Epithelial cell of prostate (primary cell): Measurements from ENCODE around the gene ABAT.
"Not testable (repeated sequence)": the region's sequence is repeated elsewhere in the genome, so short reads cannot be mapped to it uniquely, and the experiment has no call there.

Experiments used
- DNase-seq: peaks from one replicate; pipeline ENCODE4 v3.0.0-alpha.2; 2011; ENCODE audit warnings: low read depth, low spot score
- H3K27ac ChIP-seq: fragments of 450-650 bp; 2 replicates; pipeline ENCODE4 v1.5.1; 2017; ENCODE audit warnings: mild to moderate bottlenecking

The ABAT gene

DNA sequence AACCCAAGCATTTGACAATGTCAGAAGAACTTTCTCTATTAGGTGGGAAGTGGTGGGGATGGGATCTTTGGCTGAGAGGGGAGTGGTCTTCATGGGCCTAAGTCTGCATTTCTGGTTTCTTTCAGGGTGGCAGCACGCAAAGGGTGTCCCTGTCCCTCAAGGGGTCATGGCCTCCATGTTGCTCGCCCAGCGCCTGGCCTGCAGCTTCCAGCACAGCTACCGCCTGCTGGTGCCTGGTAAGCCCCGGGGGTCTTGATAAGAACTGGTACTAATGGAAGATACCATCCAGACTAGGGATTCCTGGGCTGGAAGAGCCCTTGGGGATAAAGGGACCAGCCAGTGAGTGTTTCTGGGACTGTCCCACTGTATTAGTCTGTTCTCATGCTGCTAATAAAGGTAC is 61.2 kb downstream of the ABAT start:
- no peak for DNase-seq
- H3K27ac ChIP-seq: no peak overlapping the region

DNA sequence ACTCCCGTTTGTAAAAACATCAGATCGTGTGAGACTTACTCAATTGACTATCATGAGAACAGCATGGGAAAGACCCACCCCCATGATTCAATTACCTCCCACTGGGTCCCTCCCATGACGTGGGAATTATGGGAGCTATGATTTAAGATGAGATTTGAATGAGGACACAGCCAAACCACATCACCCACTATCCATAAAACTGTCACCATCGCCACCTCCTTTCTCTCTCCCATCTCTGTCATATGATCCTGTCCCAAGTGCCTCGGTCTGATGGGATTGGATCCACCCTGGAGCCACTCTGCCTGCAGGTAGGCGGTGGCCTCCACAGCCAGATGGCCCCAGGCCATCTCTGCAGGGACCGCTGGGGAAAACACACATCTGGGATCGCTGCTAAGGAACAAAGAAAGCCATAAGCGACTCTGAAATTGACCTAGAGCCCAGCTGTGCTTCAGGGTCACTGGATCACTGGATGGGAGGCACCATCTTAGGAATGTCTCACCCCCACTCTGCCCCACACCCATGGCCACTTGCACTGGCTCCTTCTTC is 61.8 kb downstream of the ABAT start:
- no peak overlapping the region for H3K27ac ChIP-seq
- no peak for DNase-seq

DNA sequence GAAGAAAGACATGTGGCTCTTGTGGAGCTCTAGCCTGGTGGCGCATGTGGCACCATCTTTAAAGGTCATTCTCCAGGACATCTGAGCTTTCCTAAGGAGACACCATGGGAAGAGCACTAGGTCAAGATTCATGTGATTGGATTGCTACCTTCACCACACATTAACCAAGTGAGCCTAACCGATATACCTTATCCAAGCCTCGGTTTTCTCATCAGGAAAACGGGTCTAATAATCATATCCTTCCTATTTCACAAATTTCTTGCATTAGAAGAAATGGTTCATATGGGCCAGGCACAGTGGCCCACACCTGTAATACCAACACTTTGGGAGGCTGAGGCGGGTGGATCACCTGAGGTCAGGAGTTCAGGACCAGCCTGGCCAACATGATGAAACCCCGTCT is 64.7 kb downstream of the ABAT start:
- no peak for DNase-seq
- no peak overlapping the region for H3K27ac ChIP-seq

GRCh38 chr16:8739989-8740704 is 65.7 kb downstream of the ABAT start:
- no peak overlapping the region for H3K27ac ChIP-seq
- DNase-seq: no peak

- no peak overlapping the region for H3K27ac ChIP-seq
- no peak for DNase-seq
These were observed 66.4 kb downstream of the ABAT start for GRCh38 chr16:8740775-8741355.

DNA sequence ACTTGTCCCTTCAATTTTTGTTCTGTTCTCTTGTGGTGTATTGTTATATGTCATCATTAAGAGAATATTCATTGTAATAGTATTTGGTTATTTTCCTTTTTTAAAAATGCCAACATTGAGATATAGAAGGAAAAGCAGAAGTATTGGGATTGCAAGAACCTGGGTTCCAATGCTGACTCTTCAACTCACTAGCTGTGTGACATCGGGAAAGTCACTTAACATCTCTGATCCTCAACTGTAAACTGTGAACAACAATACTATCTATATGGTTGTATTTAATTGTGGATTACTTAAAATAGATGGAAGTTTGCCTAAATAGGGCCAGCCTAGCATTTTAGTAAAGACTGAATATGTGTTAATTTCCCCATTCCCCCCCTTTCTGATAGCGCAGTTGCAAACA is 67.2 kb downstream of the ABAT start:
- DNase-seq: no peak
- H3K27ac ChIP-seq: no peak overlapping the region

GRCh38 chr16:8742068-8742467 is 67.7 kb downstream of the ABAT start:
- no peak overlapping the region for H3K27ac ChIP-seq
- DNase-seq: no peak

GRCh38 chr16:8748944-8749343 is 74.5 kb downstream of the ABAT start:
- not testable (repeated sequence) for H3K27ac ChIP-seq, DNase-seq

- no peak overlapping the region for H3K27ac ChIP-seq
- DNase-seq: no peak
These were observed 77.3 kb downstream of the ABAT start for GRCh38 chr16:8751481-8752311.

GRCh38 chr16:8752706-8753105 is 78.3 kb downstream of the ABAT start:
- no peak for DNase-seq
- no peak overlapping the region for H3K27ac ChIP-seq

DNA sequence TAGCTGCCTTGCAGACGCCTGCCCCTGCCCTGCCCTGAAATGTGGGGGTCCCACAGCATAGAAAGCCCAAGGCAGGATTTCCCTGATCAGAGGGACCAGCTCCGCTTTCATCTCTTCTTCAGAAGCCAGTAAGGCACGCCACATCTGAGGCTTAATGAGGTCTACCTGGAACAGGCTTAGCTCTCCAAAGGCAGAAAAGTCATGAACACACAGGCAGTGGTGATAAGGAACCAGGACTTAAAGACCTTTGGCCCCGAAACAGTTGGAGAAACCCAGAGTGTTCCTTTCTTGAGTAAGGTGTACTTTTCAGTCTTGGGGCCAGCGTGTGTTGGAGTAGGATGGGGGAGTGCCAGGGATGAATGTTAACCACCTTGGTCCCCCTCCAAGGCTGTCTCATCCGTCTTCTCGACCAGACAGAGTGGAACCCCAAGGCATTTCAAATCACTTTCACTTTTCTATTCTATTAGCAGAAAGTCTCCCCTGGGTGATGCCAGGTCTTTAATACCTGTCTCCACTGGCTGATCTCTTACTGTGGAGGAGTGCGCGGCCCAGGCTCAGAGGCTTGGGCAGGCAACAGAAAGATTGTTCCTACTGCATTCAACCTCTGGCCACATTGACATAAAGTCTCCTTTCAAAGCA is 79.1 kb downstream of the ABAT start:
- DNase-seq: no peak
- H3K27ac ChIP-seq: no peak overlapping the region

DNA sequence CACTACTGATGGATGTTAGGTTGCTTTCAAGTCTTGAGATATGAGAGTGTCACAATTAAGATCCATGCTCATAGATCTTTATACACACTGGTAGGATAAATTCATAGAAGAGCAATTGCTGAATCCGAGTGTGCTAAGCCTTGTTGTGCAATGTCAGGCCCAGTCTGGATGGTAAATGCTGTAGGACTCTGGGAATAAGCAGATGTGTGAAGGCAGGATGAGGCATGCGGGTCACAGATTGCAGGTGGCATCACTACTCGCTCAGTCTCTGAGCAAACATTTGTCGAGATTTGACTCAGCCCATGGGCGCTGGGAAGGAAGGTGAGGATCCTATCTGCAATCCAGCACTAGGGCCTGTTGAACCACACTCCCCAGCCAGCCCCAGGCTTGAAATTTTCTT is 82.3 kb downstream of the ABAT start:
- H3K27ac ChIP-seq: no peak overlapping the region
- DNase-seq: no peak

- no peak for DNase-seq
- H3K27ac ChIP-seq: no peak overlapping the region
These were observed 83.6 kb downstream of the ABAT start for GRCh38 chr16:8758022-8758421.

GRCh38 chr16:8760021-8760420 is 85.6 kb downstream of the ABAT start:
- H3K27ac ChIP-seq: no peak overlapping the region
- DNase-seq: no peak

- no peak for DNase-seq
- H3K27ac ChIP-seq: no peak overlapping the region
These were observed 86.7 kb downstream of the ABAT start for GRCh38 chr16:8761078-8761477.

- no peak for DNase-seq
- no peak overlapping the region for H3K27ac ChIP-seq
These were observed 87.8 kb downstream of the ABAT start for GRCh38 chr16:8762254-8762653.

DNA sequence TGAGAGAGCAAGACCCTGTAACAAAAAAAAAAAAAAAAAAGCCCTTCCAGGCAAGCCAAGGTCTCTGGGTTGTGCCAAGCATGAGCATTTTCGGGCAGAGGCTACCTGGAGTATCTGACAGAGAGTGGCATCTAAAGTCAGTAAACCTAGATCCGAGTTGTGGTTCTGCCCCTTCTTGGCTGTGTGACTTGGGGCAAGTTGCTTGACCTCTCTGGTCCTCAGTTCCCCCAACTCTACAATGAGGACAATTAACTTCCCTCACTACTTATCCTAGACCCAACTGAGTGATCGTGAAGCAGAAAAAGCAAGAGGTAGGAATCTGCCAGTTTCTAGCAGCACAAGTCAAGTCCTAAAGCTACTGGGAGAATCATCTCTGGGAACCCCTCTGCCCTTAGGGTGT is 88.7 kb downstream of the ABAT start:
- DNase-seq: no peak
- H3K27ac ChIP-seq: no peak overlapping the region

DNA sequence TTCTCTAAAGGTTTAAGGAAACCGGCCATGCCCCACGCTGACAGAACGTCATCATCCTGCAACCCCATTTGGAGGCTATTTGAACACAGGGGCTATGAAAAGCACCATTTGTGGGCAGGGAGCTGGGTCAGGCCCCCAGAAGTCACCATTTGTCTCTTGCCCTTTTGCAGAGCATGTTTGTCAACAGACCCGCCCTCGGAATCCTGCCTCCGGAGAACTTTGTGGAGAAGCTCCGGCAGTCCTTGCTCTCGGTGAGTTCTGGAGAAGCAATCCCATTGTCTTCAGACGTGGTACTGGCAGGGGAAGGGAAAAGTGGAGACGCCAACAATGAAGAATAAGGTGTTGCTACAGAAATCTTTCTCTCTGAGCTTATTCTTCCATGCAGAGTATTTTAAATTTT is 89.5 kb downstream of the ABAT start:
- no peak for DNase-seq
- no peak overlapping the region for H3K27ac ChIP-seq

DNA sequence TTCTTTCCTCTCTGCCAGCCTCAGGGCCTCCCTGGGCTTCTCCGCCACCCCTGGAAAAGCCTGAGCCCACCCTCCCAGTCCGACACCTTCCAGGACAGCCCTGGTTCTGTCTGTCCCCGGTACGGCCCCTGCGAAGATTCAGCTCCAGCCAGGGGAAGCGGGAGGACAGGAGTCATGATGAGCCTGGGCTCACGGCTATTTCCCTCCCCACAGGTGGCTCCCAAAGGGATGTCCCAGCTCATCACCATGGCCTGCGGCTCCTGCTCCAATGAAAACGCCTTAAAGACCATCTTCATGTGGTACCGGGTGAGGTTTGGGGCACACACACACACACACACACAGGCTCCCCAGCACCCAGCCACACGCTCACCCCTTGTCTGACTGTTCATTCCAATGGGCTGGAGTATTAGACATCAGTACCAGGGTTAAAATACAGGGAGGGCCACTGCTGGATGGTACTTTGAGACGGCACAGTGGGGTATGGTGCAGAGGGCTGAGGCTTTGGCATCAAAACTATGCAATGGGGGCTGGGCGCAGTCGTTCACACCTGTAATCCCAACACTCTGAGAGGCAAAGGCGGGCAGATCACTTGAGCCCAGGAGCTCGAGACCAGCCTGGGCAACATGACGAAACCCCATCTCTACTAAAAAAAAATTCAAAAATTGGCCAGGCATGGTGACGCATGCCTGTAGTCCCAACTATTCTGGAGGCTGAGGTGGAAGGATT is 90.3 kb downstream of the ABAT start:
- H3K27ac ChIP-seq: no peak overlapping the region
- DNase-seq: no peak

GRCh38 chr16:8767176-8767575 is 92.8 kb downstream of the ABAT start:
- DNase-seq: no peak
- no peak overlapping the region for H3K27ac ChIP-seq
